GM12801 (cell line): ENCODE measurements around the gene CKMT2.

Experiments
- TF ChIP-seq, protein P1 (sequence below): IDR thresholded peaks from one replicate; pipeline ENCODE4 v1.5.1; 2011; ENCODE audit warnings: control low read depth; ENCODE audit not compliant: insufficient read length; ENCODE audit errors: extremely low read depth

Gene CKMT2

DNA sequence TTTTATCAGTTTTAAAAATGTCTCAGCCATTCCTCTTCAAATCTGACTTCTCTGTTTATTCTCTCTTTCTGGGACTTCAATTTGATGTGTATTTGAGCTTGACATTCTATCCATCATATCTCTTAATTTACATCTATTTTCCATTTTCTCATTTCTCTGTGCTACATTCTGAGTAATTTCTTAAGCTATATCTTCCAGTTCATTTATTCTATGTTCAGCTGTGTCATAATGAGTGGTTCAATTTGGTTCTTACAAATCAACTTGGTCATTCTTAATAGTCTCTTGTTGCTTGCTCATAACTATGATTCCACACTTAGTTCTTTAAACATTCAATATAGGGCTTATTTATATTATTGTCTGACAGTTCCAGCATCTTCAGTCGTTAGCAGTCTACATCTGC, 16.9 kb downstream of the CKMT2 start:
- TF ChIP-seq, protein P1, sequence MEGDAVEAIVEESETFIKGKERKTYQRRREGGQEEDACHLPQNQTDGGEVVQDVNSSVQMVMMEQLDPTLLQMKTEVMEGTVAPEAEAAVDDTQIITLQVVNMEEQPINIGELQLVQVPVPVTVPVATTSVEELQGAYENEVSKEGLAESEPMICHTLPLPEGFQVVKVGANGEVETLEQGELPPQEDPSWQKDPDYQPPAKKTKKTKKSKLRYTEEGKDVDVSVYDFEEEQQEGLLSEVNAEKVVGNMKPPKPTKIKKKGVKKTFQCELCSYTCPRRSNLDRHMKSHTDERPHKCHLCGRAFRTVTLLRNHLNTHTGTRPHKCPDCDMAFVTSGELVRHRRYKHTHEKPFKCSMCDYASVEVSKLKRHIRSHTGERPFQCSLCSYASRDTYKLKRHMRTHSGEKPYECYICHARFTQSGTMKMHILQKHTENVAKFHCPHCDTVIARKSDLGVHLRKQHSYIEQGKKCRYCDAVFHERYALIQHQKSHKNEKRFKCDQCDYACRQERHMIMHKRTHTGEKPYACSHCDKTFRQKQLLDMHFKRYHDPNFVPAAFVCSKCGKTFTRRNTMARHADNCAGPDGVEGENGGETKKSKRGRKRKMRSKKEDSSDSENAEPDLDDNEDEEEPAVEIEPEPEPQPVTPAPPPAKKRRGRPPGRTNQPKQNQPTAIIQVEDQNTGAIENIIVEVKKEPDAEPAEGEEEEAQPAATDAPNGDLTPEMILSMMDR = no peak

DNA sequence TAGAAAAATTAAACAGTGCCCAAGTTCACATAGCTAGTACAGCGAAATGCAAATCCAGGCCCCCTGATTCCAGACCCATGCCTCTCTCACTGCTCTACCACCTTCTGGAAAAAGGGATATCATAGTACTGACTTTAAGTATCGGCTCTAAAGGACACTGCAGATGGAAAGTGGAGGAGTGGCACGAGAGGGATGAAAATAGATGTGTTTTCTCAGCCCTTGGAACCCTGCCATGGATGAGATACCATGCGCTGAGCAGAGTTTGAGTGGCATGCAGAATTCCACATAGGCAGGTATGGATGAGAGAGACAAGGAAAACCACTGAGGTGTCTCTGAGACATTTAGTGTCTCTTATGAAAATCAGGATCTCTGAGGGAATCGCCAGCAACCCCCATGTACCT, 18.8 kb downstream of the CKMT2 start:
- TF ChIP-seq, protein P1 = no peak

DNA sequence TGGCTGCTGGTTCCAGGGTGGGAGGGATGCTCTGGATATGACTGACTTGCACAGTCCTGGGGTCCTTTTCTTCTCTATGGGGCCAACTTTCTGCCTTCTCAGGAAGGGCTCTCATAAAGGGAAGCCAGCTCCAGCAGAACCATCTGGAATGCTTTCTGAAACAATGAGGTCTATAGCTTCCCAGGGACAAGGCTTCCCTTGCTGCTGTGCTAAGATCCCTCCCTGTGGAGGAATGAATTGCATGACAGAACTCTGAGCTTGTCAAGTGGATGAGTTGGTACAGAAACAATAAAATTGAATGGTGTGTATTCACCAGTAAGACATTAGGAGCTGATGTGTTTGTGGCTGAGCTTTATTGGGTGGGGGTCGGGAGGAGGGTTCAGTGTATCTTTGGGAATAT, 19.8 kb downstream of the CKMT2 start:
- TF ChIP-seq, protein P1 = no peak

DNA sequence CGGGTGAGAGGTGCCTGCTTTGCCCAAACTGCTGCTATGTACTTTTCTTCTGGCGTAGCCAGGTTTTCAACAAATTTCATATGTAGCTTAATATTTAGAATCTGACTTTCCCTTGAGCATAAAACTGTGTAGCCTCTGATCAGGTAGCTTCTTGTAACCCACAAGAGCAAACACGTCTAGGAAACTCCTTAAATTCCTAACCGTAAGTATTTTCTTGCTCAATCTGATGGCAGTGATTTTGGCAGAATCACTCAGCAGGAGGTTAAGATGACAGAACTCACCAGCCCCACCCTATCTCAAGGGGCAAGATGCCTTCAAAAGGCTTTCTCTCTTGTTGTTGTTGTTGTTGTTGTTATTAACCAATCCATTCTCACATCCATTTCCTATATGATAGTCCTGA, 20.8 kb downstream of the CKMT2 start:
- TF ChIP-seq, protein P1 = no peak

DNA sequence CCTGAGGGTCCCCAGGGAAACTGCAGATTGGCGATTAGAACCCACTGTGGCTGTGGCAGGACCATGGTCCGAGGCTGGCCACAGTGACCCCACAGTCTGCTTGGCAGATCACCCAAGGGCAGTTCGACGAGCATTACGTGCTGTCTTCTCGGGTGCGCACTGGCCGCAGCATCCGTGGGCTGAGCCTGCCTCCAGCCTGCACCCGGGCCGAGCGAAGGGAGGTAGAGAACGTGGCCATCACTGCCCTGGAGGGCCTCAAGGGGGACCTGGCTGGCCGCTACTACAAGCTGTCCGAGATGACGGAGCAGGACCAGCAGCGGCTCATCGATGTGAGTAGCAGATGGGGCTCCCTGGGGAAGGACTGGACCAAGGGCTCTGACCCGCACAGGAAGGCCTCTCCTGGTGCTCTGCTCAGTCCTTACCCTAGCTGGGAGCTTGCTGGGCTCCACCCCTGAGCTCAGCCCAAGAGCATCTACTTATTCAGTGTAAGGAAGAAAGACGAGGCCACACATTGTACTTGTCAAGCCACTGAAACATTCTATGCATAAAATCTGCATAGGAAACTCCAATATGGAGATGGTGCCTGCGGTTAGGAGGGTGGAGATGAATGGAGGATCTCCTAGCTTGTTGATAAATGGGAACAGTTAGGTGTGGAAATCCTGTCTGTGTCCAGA, 21.9 kb downstream of the CKMT2 start:
- TF ChIP-seq, protein P1 = no peak

DNA sequence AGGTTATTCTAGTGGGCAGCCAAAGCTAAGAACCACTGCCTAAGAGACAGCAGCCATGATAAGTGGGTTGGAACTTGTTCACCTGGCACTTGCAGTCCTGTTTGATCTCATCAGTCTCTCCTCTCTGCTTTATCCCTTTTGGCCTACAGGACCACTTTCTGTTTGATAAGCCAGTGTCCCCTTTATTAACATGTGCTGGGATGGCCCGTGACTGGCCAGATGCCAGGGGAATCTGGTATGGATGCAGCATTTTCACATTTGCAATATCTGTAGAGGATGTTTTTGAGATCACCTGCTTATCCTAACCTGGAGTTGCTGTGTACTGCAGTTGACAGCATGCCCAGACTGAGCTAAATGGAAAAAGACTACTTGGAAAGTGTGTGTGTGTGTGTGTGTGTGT, 23.6 kb downstream of the CKMT2 start:
- TF ChIP-seq, protein P1 = no peak

DNA sequence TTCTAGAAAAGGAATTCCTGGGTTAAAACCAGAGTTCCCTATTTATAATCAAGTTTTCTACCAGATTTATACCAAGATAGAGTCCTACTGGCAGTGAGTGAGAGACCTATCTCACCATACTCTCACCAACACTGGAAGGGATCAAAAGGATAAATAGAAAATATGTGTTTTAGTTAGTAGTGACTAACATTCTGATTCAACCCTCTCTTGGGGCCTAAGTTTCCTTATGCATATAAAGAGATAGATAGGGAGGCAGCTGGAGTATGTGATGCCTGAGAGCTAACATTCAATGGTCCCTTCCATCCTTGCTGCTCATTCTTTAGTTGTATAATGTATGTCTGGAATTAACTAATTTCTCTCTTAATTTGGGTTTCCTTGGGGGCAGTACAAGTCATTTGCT, 32.0 kb downstream of the CKMT2 start:
- TF ChIP-seq, protein P1 = no peak
